Pons (tissue), 1 donor: ENCODE data around the gene IFITM2.

Source experiments
- DNase-seq: peaks from one replicate; pipeline ENCODE4 v3.0.0-alpha.2; 2016; ENCODE audit warnings: low spot score

IFITM2 gene

GRCh38 chr11:293271-293851, 14.3 kb upstream of the IFITM2 start:
- no peak for DNase-seq

- DNase-seq: no peak
Observed at GRCh38 chr11:293852-294661, 13.6 kb upstream of the IFITM2 start.

GRCh38 chr11:294780-295179, 12.8 kb upstream of the IFITM2 start:
- DNase-seq: no peak

GRCh38 chr11:295351-296170, 12.1 kb upstream of the IFITM2 start:
- DNase-seq: no peak

GRCh38 chr11:296171-297050, 11.2 kb upstream of the IFITM2 start:
- DNase-seq: no peak

- DNase-seq: no peak
Observed at GRCh38 chr11:297051-297585, 10.5 kb upstream of the IFITM2 start.

- no peak for DNase-seq
Observed at GRCh38 chr11:297586-298405, 9.8 kb upstream of the IFITM2 start.

- no peak for DNase-seq
Observed at GRCh38 chr11:298406-299065, 9.1 kb upstream of the IFITM2 start.

GRCh38 chr11:299081-299891, 8.3 kb upstream of the IFITM2 start, which contains the start of gene IFITM5:
Gene IFITM5, minus strand, starts transcription at chr11:299526. Its CDS starts 36 bp downstream, at chr11:299490.
- DNase-seq: no peak

GRCh38 chr11:299951-300735, 7.5 kb upstream of the IFITM2 start:
- no peak for DNase-seq

GRCh38 chr11:303363-303762, 4.3 kb upstream of the IFITM2 start:
- DNase-seq: no peak

GRCh38 chr11:304061-304506, 3.5 kb upstream of the IFITM2 start:
- DNase-seq: no peak

- peak; percentile 45 for DNase-seq
Observed at GRCh38 chr11:304915-305843, 2.4 kb upstream of the IFITM2 start.

GRCh38 chr11:305844-306211, 1.8 kb upstream of the IFITM2 start:
- no peak for DNase-seq

GRCh38 chr11:306645-307371, 808 bp upstream of the IFITM2 start:
- no peak for DNase-seq
